Mesothelial cell of epicardium (in vitro differentiated cells): ENCODE measurements around the gene FAM43A. TPM values are rescaled to one million over a fixed set of nuclear protein-coding genes. Genes with fewer than 3 reads are reported as not detected.

Source experiments
- DNase-seq, 2 experiments: peaks; one replicate each; pipeline ENCODE4 v3.0.0; 2021; ENCODE audit warnings: low spot score in 2 of 2; ENCODE audit not compliant: unreplicated experiment in 2 of 2
- H3K27ac Mint-ChIP-seq: 2 replicates; pipeline ENCODE4 v1.8.0; 2021; ENCODE audit warnings: mixed read lengths
- H3K27me3 Mint-ChIP-seq: 2 replicates; pipeline ENCODE4 v1.8.0; 2021; ENCODE audit warnings: low read depth, mixed read lengths
- H3K36me3 Mint-ChIP-seq: 2 replicates; pipeline ENCODE4 v1.8.0; 2021; ENCODE audit warnings: mixed read lengths
- H3K4me1 Mint-ChIP-seq: 2 replicates; pipeline ENCODE4 v1.8.0; 2021; ENCODE audit warnings: mixed read lengths
- H3K4me3 Mint-ChIP-seq: 2 replicates; pipeline ENCODE4 v1.8.0; 2021; ENCODE audit warnings: mild to moderate bottlenecking, moderate library complexity, mixed read lengths
- H3K9me3 Mint-ChIP-seq: 2 replicates; pipeline ENCODE4 v1.8.0; 2021; ENCODE audit warnings: mixed read lengths
- CTCF ChIP-seq: fragments of 200-600 bp; sonication (generic); IDR thresholded peaks from one replicate; pipeline ENCODE4 v1.5.0; 2021; ENCODE audit warnings: antibody characterized with exemption; ENCODE audit not compliant: unreplicated experiment
- total RNA-seq: library from RNA; stranded (reverse); gene quantifications from 3 replicates; pipeline ENCODE4 v1.2.1, GENCODE V29; 2021

The FAM43A gene
- total RNA-seq, 1 donor from 2014 or later: 11.3 TPM

GRCh38 chr3:194671900-194672808 lies 13.5 kb upstream of the FAM43A start, which contains the start of gene LSG1:
Gene LSG1 (minus strand): TSS chr3:194672191. CDS start chr3:194672162, 29 bp downstream.
- Mint-ChIP-seq H3K9me3 (no peaks in the 10 kb centered on the region), H3K4me1 (peaks cover 13% of the 10 kb centered on the region), H3K27me3 (peaks cover 34% of the 10 kb centered on the region), H3K4me3 (peak within 1 kb of the TSS; percentile 98), H3K36me3 (peaks cover 9% of the 10 kb centered on the region), H3K27ac (peak within 1 kb of the TSS; percentile 99)
- TF ChIP-seq CTCF: no peak
- DNase-seq: peak; percentile 72 to 86

GRCh38 chr3:194672876-194673275 lies 12.8 kb upstream of the FAM43A start:
- no peak for TF ChIP-seq CTCF
- no peak for DNase-seq
- Mint-ChIP-seq H3K9me3 (no peaks in the 10 kb centered on the region), H3K4me3 (peak overlapping the region; percentile 98), H3K36me3 (peaks cover 9% of the 10 kb centered on the region), H3K27me3 (peaks cover 36% of the 10 kb centered on the region), H3K4me1 (peaks cover 13% of the 10 kb centered on the region), H3K27ac (peak overlapping the region; percentile 99)

- no peak for TF ChIP-seq CTCF
- Mint-ChIP-seq H3K9me3 (no peaks in the 10 kb centered on the region), H3K4me3 (peak overlapping the region; percentile 16), H3K36me3 (peaks cover 4% of the 10 kb centered on the region), H3K4me1 (peaks cover 13% of the 10 kb centered on the region), H3K27me3 (peaks cover 36% of the 10 kb centered on the region), H3K27ac (peak overlapping the region; percentile 19)
- no peak for DNase-seq
Measured at GRCh38 chr3:194673761-194674160, 11.9 kb upstream of the FAM43A start.

- Mint-ChIP-seq H3K27me3 (peaks cover 36% of the 10 kb centered on the region), H3K27ac (no peak overlapping the region), H3K4me1 (peaks cover 13% of the 10 kb centered on the region), H3K36me3 (no peaks in the 10 kb centered on the region), H3K9me3 (no peaks in the 10 kb centered on the region), H3K4me3 (no peak overlapping the region)
- DNase-seq: no peak
- TF ChIP-seq CTCF: no peak
Measured at GRCh38 chr3:194675081-194675640, 10.5 kb upstream of the FAM43A start.

GRCh38 chr3:194675680-194676079 lies 10.0 kb upstream of the FAM43A start:
- H3K4me3 Mint-ChIP-seq: no peak overlapping the region
- H3K27me3 Mint-ChIP-seq: peaks cover 36% of the 10 kb centered on the region
- H3K4me1 Mint-ChIP-seq: peaks cover 10% of the 10 kb centered on the region
- no peaks in the 10 kb centered on the region for H3K36me3 Mint-ChIP-seq
- TF ChIP-seq CTCF: no peak
- H3K9me3 Mint-ChIP-seq: no peaks in the 10 kb centered on the region
- H3K27ac Mint-ChIP-seq: no peak overlapping the region
- no peak for DNase-seq
